ENCODE data around the gene DICER1.

GRCh38 chr14:95087619-95088018, 69.7 kb downstream of the DICER1 start:
- TF ChIP-seq CTCF (IDR thresholded peaks at IDR 0.05) (no peak), POLR2A (IDR thresholded peaks at IDR 0.05) (no peak)
